Measurements from ENCODE around the gene SMYD2.

Gene SMYD2

GRCh38 chr1:214330715-214331114, 49.8 kb downstream of the SMYD2 start:
- peak; percentile 33 for DNase-seq

DNA sequence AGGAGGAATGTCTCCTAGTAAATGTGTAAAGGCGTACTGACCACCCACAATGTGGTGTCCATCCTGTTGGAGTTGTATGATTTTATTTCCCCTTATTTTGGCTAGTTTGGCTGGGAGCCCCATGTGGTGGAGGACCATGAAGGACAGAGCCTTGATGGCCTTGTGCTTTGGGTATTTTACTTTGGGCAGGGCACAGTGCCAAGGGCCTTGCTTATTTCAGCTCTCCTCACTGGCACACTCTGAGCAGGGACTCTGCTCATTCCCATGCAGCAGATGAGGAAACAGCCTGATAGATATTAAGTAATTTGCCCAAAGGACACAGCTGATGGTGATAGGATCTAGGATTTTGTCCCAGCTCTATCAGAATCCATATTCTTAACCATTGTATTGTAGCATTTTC, 50.2 kb downstream of the SMYD2 start:
- peak; percentile 32 for DNase-seq

DNA sequence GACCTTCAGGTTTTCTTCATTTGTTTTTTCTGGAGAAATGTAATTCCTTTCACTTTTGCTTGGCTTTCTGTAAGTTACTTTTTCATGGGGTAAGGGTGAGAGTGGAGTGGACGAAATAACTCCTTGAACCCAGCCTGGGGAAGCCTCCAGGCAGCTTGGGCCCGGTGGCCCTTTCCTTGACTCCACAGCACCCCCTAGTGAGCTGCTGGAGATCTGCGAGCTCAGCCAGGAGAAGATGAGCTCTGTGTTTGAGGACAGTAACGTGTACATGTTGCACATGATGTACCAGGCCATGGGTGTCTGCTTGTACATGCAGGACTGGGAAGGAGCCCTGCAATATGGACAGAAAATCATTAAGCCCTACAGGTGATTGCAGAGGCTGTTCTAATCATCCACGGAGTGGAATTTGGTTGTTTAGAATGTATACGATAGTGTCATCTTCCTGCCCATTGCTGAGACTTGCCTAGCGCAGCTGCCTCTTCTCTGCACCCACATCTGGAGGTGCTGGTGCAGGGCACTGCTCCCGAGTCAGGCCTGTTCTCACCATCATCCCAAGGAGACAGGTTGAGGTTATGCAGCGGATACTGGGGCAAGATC, 51.0 kb downstream of the SMYD2 start:
- DNase-seq: peak; percentile 77

DNA sequence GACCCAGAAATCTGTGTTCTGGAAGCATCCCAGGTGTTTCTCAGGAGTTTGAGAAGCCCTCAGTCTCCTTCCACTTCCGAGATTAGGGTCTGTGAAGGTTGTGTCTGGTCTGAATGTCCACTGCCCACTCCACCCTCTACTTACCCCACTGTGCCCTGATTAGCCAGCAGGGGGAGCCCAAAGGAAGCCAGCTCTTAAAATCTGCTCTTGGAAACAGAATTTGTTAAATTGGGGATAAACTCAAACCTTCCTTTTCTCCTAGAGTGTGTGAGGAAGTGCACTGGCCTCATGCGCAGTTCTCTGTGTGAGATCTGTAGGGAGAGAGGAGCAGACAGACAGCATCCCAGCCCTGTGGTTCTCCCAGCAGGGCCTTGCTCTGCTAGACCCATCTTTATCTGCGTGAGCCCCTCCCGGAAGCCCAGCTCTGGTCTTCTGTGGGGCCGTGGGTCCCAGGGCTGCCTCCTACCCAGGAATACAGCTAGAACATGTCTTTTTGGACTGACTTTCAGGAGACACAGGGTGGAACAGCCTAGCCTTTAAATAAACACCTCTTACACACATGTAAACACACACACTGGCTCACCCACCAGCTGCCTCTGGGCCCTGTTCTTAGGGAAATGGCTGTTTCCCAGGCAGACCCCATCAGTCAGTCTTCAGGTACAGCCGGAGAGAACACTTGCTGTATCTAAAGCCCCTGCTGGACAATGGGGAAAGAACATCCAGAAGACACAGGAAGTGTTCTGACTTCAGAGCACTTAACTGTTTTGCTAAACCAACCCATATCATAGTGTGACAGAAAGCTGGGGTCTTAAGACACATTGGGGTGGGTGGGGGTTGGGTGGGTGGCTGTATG, 52.2 kb downstream of the SMYD2 start:
- DNase-seq: peak; percentile 71

GRCh38 chr1:214335567-214335966, 54.6 kb downstream of the SMYD2 start:
- DNase-seq: no peak

- DNase-seq: no peak
Measured at GRCh38 chr1:214337015-214337414, 56.1 kb downstream of the SMYD2 start.

DNA sequence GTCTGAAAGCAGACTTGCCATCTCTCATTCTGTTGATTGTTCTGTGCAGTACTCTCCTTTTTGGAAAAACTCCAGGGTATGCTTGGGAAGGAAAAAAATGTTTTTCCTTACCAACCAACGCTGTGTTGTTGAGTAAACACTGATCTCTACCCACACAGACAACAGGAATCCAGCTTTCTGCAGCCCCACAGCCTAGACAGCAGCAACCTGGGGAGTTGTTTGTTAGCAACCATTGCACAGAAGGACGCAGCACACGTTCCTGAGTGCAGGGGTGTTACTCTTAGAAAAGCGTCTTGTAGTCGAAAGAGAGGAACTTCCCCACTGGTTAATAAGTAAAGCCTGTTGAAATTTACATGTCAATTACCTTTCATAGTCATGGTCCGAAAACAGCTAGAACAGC, 56.6 kb downstream of the SMYD2 start:
- DNase-seq: no peak

GRCh38 chr1:214338212-214338611, 57.3 kb downstream of the SMYD2 start:
- no peak for DNase-seq

DNA sequence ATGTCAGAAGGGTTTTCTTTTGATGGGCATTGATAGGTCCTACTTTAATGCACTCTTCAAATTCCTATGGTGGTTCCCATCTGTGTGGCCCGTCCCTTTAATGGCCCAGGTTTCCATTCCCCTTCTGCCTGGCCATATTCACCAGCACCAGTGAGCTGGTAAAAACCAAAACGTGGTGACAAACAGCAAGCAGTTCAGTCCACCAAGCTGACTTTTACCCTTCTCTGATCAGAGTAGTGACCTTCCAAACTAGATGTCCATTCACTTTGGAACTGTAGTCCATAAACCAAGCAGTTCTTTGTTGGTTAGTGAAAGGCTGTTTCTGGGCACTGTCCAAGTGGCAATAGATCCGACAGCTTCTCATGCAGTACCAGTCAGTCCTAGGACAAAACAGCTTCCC, 60.5 kb downstream of the SMYD2 start:
- no peak for DNase-seq

DNA sequence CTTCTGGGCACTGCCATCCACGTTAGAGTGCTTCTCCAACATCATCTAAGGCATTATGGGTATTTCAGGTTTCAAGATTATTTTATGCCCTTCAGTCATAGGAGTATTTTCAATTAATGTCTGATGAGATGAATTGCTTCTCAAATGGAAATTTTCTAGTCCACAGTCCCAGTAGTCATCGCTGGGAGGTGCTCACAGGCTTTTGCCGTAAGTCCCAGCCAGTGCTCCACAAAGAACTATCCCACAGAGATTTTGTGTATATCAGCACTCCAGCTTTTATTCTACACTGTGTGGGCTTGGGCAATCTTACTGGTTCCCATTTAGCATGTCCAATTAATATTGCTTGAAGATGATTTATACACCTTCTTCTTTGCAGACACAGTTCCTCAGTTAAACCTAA, 61.0 kb downstream of the SMYD2 start:
- peak; percentile 23 for DNase-seq

DNA sequence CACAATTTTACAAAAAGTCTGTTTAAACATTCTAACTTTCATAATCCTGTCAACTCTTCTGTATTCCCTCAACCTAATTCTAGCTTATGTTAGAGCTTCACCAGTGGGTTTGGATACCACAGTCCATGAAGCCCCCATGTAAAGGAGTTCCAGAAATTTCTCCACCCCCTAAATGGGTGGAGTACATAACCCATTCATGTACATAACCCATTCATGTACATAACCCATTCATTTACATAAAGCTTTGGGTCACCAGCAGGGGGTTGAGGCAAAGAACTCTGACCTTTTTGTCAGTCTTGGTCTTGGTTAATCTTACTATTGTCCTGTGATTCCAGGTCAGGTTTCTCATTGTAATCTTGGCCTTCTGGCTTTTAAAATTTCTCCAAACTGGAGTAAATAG, 61.6 kb downstream of the SMYD2 start:
- peak; percentile 24 for DNase-seq

GRCh38 chr1:214344897-214345296, 63.9 kb downstream of the SMYD2 start:
- DNase-seq: no peak

DNA sequence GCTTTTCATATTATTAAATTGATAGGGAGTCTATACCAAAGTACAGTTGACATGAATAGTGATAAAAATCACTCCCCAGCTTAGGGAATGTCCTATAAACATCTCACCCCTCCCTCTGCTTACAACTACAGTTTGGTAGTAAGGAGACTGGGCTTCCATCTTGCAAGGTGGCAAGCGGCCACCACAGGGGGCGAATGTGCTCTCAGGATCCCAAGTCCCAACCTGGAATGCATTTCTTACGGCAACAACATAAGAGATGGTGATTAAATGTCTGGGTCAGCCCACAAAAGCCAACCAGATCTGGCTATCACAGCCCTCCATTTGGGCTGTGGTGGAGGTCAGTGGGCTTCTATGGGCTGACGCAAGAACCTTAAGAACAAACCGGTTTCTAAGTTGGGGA, 68.0 kb downstream of the SMYD2 start:
- no peak for DNase-seq

GRCh38 chr1:214349781-214350180, 68.8 kb downstream of the SMYD2 start:
- no peak for DNase-seq

- DNase-seq: peak; percentile 24
Measured at GRCh38 chr1:214351551-214352277, 70.8 kb downstream of the SMYD2 start.

DNA sequence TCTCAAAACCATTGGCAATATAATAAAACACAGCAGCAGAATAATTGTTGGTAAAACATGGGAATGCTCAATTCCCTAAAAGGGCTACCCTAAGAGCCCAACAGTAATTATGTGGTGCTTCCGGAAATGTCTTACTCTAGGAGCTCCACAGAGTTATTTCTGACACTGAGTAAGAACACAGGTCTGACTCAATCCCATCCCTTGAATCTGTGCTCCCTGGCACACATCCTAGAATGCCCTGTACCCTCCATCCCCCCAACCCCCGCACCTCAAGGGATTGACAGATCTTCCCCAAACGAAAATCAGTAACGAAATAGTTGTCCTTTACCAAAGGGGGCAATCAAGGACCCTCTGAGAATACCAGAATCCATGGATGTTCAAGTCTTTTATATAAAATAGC, 71.9 kb downstream of the SMYD2 start:
- no peak for DNase-seq

- DNase-seq: peak; percentile 14
Measured at GRCh38 chr1:214354440-214355148, 73.6 kb downstream of the SMYD2 start.

DNA sequence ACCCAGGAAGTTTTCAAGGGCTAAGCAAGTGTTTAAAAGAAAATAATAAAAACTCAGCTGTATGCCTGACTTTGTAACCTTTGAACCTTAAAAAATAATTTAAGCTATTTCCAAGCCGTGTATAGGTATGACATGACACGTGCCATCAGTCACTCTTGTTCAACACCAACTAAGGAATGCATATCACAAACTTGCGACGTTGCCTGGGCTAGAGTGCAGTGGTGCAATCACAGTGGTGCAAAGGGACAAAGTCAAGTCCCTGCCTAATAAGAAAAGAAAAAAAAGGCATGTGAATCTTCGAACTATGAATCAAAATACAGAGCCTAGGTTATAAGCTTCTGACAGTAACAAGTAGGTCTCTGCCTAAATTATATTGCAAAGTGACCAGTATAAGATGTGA, 79.2 kb downstream of the SMYD2 start:
- DNase-seq: no peak

DNA sequence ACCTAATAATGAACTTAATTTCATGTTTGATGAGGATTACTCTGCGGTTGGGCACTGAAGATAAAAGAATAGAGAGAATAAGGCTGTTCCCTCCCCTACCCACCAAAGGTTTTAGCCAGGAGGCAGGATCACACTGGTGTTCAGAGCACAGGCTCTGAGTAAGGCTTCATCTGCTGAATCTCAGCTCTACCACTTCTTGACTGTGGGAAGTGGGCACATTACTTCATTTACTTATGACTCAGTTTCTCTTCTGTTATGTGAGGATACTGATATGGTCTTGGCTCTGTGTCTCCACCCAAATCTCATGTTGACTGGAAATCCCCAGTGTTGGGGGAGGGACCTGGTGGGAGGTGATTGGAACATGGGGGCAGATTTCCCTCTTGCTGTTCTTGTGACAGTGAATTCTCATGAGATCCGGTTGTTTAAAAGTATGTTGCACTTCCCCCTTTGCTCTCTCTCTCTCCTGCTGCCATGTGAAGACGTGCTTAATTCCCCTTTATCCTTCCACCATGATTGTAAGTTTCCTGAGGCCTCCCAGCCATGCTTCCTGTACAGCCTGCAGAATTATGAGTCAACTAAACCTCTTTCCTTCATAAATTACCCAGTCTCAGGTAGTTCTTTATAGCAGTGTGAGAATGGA, 79.7 kb downstream of the SMYD2 start:
- peak; percentile 1 for DNase-seq

DNA sequence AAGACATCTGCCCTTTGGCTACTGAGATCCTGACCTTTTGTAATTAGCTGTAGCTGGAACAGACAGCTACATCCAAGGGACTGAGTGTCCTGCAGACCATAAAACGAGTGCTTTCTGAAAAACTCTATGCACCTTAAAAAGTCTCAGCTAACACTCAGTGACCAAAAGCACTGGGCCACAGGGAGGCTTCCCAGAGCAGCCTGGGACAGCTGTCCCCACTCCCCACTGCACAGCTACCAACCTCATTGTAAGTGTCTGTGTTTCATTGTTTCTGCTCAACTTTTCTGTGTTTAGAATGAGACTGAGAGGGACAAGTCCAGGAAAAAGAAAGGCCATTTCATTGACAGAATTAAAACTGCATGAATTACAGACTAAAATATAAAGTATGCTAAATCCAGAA, 80.7 kb downstream of the SMYD2 start:
- no peak for DNase-seq

- DNase-seq: no peak
Measured at GRCh38 chr1:214362188-214362882, 81.4 kb downstream of the SMYD2 start.

DNA sequence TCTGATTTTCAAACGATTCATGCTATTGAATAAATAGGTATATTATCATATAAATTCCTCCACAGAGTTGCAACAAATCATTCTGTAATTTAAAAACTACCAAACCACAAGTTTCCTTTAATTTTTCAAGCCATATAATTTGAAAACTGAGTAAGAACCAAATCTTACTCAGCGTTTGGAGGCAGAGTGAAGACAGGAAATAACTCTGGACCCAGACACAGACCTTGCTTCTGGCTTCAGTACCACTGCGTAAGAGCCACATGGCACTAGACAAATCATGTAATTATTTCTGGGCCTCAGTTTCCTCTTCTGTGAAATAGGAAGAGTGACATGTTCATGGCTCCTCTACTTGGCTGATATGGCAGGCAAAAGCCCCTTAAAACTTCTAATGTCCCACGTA, 82.4 kb downstream of the SMYD2 start:
- no peak for DNase-seq
